Measurements from ENCODE around the gene CACYBP. TPM values are rescaled to one million over a fixed set of nuclear protein-coding genes. Genes with fewer than 3 reads are reported as not detected.

The CACYBP gene
- total and polyA plus RNA-seq, 2 of the 13 experiments (the other 11 are each of a cell fraction or from before 2014, with no cell fraction given), result 18.4 to 183 TPM

- TF ChIP-seq, protein P1, sequence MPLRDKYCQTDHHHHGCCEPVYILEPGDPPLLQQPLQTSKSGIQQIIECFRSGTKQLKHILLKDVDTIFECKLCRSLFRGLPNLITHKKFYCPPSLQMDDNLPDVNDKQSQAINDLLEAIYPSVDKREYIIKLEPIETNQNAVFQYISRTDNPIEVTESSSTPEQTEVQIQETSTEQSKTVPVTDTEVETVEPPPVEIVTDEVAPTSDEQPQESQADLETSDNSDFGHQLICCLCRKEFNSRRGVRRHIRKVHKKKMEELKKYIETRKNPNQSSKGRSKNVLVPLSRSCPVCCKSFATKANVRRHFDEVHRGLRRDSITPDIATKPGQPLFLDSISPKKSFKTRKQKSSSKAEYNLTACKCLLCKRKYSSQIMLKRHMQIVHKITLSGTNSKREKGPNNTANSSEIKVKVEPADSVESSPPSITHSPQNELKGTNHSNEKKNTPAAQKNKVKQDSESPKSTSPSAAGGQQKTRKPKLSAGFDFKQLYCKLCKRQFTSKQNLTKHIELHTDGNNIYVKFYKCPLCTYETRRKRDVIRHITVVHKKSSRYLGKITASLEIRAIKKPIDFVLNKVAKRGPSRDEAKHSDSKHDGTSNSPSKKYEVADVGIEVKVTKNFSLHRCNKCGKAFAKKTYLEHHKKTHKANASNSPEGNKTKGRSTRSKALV (CRISPR knock-in tag; IDR thresholded peaks at IDR 0.05), result 0 out of 2 replicates have a peak, but pooled peaks have one; percentile 47
- TF ChIP-seq ZNF326 (CRISPR knock-in tag; IDR thresholded peaks at IDR 0.05; ENCODE audit: borderline replicate concordance) (no peak), SYNCRIP (IDR thresholded peaks at IDR 0.05; ENCODE audit: insufficient read depth, low read depth, low read length) (no peak), ZNF367 (CRISPR knock-in tag; IDR thresholded peaks at IDR 0.05; ENCODE audit: borderline replicate concordance) (no peak), MXI1 (IDR thresholded peaks at IDR 0.05; ENCODE audit: borderline replicate concordance, low read depth, low read length) (peak; percentile 69; the same call in 1 of the 3 replicates), ZNF746 (CRISPR knock-in tag; IDR thresholded peaks at IDR 0.05) (no peak), STAG1 (CRISPR knock-in tag; IDR thresholded peaks at IDR 0.05) (no peak), ZNF646 (CRISPR knock-in tag; IDR thresholded peaks at IDR 0.05) (no peak), NCOA1 (CRISPR knock-in tag; IDR thresholded peaks at IDR 0.05) (no peak), CREBL2 (CRISPR knock-in tag; IDR thresholded peaks at IDR 0.05; ENCODE audit: borderline replicate concordance) (no peak), CENPT (CRISPR knock-in tag; IDR thresholded peaks at IDR 0.05; ENCODE audit: low read depth) (no peak), ZNF207 (IDR thresholded peaks at IDR 0.05; ENCODE audit: borderline replicate concordance) (no peak), MBD4 (IDR thresholded peaks at IDR 0.05; ENCODE audit: borderline replicate concordance, low read length) (no peak), ZNF775 (CRISPR knock-in tag; IDR thresholded peaks at IDR 0.05; ENCODE audit: borderline replicate concordance) (no peak), TGIF2 (CRISPR knock-in tag; IDR thresholded peaks at IDR 0.05) (peak; percentile 89)
- TF ChIP-seq, protein P2, sequence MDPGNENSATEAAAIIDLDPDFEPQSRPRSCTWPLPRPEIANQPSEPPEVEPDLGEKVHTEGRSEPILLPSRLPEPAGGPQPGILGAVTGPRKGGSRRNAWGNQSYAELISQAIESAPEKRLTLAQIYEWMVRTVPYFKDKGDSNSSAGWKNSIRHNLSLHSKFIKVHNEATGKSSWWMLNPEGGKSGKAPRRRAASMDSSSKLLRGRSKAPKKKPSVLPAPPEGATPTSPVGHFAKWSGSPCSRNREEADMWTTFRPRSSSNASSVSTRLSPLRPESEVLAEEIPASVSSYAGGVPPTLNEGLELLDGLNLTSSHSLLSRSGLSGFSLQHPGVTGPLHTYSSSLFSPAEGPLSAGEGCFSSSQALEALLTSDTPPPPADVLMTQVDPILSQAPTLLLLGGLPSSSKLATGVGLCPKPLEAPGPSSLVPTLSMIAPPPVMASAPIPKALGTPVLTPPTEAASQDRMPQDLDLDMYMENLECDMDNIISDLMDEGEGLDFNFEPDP (CRISPR knock-in tag; conservative IDR thresholded peaks at IDR 0.05), result no peak
- TF ChIP-seq, protein P3, sequence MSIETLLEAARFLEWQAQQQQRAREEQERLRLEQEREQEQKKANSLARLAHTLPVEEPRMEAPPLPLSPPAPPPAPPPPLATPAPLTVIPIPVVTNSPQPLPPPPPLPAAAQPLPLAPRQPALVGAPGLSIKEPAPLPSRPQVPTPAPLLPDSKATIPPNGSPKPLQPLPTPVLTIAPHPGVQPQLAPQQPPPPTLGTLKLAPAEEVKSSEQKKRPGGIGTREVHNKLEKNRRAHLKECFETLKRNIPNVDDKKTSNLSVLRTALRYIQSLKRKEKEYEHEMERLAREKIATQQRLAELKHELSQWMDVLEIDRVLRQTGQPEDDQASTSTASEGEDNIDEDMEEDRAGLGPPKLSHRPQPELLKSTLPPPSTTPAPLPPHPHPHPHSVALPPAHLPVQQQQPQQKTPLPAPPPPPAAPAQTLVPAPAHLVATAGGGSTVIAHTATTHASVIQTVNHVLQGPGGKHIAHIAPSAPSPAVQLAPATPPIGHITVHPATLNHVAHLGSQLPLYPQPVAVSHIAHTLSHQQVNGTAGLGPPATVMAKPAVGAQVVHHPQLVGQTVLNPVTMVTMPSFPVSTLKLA (IDR thresholded peaks at IDR 0.05), result peak; percentile 51
Observed at GRCh38 chr1:175023043-175023921, 23.5 kb downstream of the CACYBP start, which contains the start of gene MRPS14 (continued).

Measured in HepG2 (cell line).